ENCODE data around the gene CDH4. TPM values are rescaled to one million over a fixed set of nuclear protein-coding genes. Genes with fewer than 3 reads are reported as not detected.
"Not testable (repeated sequence)": the region's sequence is repeated elsewhere in the genome, so short reads cannot be mapped to it uniquely, and the experiment has no call there.

CDH4 gene
- total RNA-seq, 1 experiment from 2014 or later: not detected

- Histone ChIP-seq H3K27me3 (ENCODE audit: low read length) (no peaks in the 10 kb centered on the region), H3K4me1 (ENCODE audit: low read length) (no peaks in the 10 kb centered on the region), H3K9me3 (ENCODE audit: low read length) (no peaks in the 10 kb centered on the region), H3K4me2 (ENCODE audit: low read depth, low read length, poor library complexity, severe bottlenecking) (no peak overlapping the region), H4K20me1 (ENCODE audit: insufficient read depth, low read depth, low read length) (no peaks in the 10 kb centered on the region), H3K9me2 (replicated peaks; ENCODE audit: insufficient read depth, low read length) (no peaks in the 10 kb centered on the region), H3K4me3 (ENCODE audit: low read length) (no peak overlapping the region), H3K9ac (ENCODE audit: low read length) (no peak overlapping the region), H3K27ac (ENCODE audit: low read length) (no peak overlapping the region), H2AFZ (ENCODE audit: low read length) (no peak overlapping the region), H3K36me3 (ENCODE audit: insufficient read depth, low read length) (no peaks in the 10 kb centered on the region), H3K79me2 (ENCODE audit: low read length) (no peaks in the 10 kb centered on the region)
- DNase-seq: no peak
These were observed 687.0 kb downstream of the CDH4 start for GRCh38 chr20:61938839-61939690.

- Histone ChIP-seq H3K9me2 (replicated peaks; ENCODE audit: insufficient read depth, low read length) (no peaks in the 10 kb centered on the region), H3K36me3 (ENCODE audit: insufficient read depth, low read length) (no peaks in the 10 kb centered on the region), H3K79me2 (ENCODE audit: low read length) (no peaks in the 10 kb centered on the region), H3K4me2 (ENCODE audit: low read depth, low read length, poor library complexity, severe bottlenecking) (no peak overlapping the region), H3K27ac (ENCODE audit: low read length) (no peak overlapping the region), H2AFZ (ENCODE audit: low read length) (no peak overlapping the region), H3K27me3 (ENCODE audit: low read length) (no peaks in the 10 kb centered on the region), H3K9me3 (ENCODE audit: low read length) (no peaks in the 10 kb centered on the region), H3K9ac (ENCODE audit: low read length) (no peak overlapping the region), H3K4me3 (ENCODE audit: low read length) (no peak overlapping the region), H3K4me1 (ENCODE audit: low read length) (no peaks in the 10 kb centered on the region), H4K20me1 (ENCODE audit: insufficient read depth, low read depth, low read length) (no peaks in the 10 kb centered on the region)
- DNase-seq: no peak
These were observed 687.8 kb downstream of the CDH4 start for GRCh38 chr20:61939691-61940360.

- Histone ChIP-seq H3K9me3 (ENCODE audit: low read length) (no peaks in the 10 kb centered on the region), H3K9me2 (replicated peaks; ENCODE audit: insufficient read depth, low read length) (no peaks in the 10 kb centered on the region), H3K36me3 (ENCODE audit: insufficient read depth, low read length) (no peaks in the 10 kb centered on the region), H3K4me2 (ENCODE audit: low read depth, low read length, poor library complexity, severe bottlenecking) (no peak overlapping the region), H2AFZ (ENCODE audit: low read length) (no peak overlapping the region), H3K4me3 (ENCODE audit: low read length) (no peak overlapping the region), H3K27me3 (ENCODE audit: low read length) (no peaks in the 10 kb centered on the region), H3K79me2 (ENCODE audit: low read length) (no peaks in the 10 kb centered on the region), H3K27ac (ENCODE audit: low read length) (no peak overlapping the region), H3K9ac (ENCODE audit: low read length) (no peak overlapping the region), H3K4me1 (ENCODE audit: low read length) (no peaks in the 10 kb centered on the region), H4K20me1 (ENCODE audit: insufficient read depth, low read depth, low read length) (no peaks in the 10 kb centered on the region)
- DNase-seq: no peak
These were observed 688.4 kb downstream of the CDH4 start for GRCh38 chr20:61940491-61940890.

GRCh38 chr20:61940976-61941720 lies 689.1 kb downstream of the CDH4 start:
- Histone ChIP-seq H3K79me2 (ENCODE audit: low read length) (no peaks in the 10 kb centered on the region), H3K4me2 (ENCODE audit: low read depth, low read length, poor library complexity, severe bottlenecking) (no peak overlapping the region), H3K9me3 (ENCODE audit: low read length) (no peaks in the 10 kb centered on the region), H3K27ac (ENCODE audit: low read length) (no peak overlapping the region), H3K36me3 (ENCODE audit: insufficient read depth, low read length) (no peaks in the 10 kb centered on the region), H3K4me3 (ENCODE audit: low read length) (no peak overlapping the region), H3K4me1 (ENCODE audit: low read length) (no peaks in the 10 kb centered on the region), H4K20me1 (ENCODE audit: insufficient read depth, low read depth, low read length) (no peaks in the 10 kb centered on the region), H3K9me2 (replicated peaks; ENCODE audit: insufficient read depth, low read length) (no peaks in the 10 kb centered on the region), H3K9ac (ENCODE audit: low read length) (no peak overlapping the region), H2AFZ (ENCODE audit: low read length) (no peak overlapping the region), H3K27me3 (ENCODE audit: low read length) (no peaks in the 10 kb centered on the region)
- DNase-seq: no peak

GRCh38 chr20:61941721-61942405 lies 689.8 kb downstream of the CDH4 start:
- no peak for DNase-seq
- no peaks in the 10 kb centered on the region for H3K4me1 ChIP-seq (ENCODE audit: low read length)
- H3K27me3 ChIP-seq (ENCODE audit: low read length): no peaks in the 10 kb centered on the region
- H3K9ac ChIP-seq (ENCODE audit: low read length): no peak overlapping the region
- H3K36me3 ChIP-seq (ENCODE audit: insufficient read depth, low read length): no peaks in the 10 kb centered on the region
- no peak overlapping the region for H3K27ac ChIP-seq (ENCODE audit: low read length)
- H4K20me1 ChIP-seq (ENCODE audit: insufficient read depth, low read depth, low read length): no peaks in the 10 kb centered on the region
- no peaks in the 10 kb centered on the region for H3K9me2 ChIP-seq (replicated peaks; ENCODE audit: insufficient read depth, low read length)
- no peak overlapping the region for H3K4me3 ChIP-seq (ENCODE audit: low read length)
- no peak overlapping the region for H2AFZ ChIP-seq (ENCODE audit: low read length)
- H3K4me2 ChIP-seq (ENCODE audit: low read depth, low read length, poor library complexity, severe bottlenecking): no peak overlapping the region
- H3K9me3 ChIP-seq (ENCODE audit: low read length): no peaks in the 10 kb centered on the region
- no peaks in the 10 kb centered on the region for H3K79me2 ChIP-seq (ENCODE audit: low read length)

GRCh38 chr20:61942526-61942925 lies 690.5 kb downstream of the CDH4 start:
- no peaks in the 10 kb centered on the region for H4K20me1 ChIP-seq (ENCODE audit: insufficient read depth, low read depth, low read length)
- no peak for DNase-seq

GRCh38 chr20:61944967-61945366 lies 692.9 kb downstream of the CDH4 start:
- not testable (repeated sequence) for H3K4me2 ChIP-seq (ENCODE audit: low read depth, low read length, poor library complexity, severe bottlenecking); H3K79me2 ChIP-seq (ENCODE audit: low read length); H3K27ac ChIP-seq (ENCODE audit: low read length); H3K9ac ChIP-seq (ENCODE audit: low read length); H3K9me2 ChIP-seq (replicated peaks; ENCODE audit: insufficient read depth, low read length); H3K36me3 ChIP-seq (ENCODE audit: insufficient read depth, low read length); H4K20me1 ChIP-seq (ENCODE audit: insufficient read depth, low read depth, low read length); H3K27me3 ChIP-seq (ENCODE audit: low read length); H3K4me1 ChIP-seq (ENCODE audit: low read length); DNase-seq; H3K4me3 ChIP-seq (ENCODE audit: low read length); H2AFZ ChIP-seq (ENCODE audit: low read length); H3K9me3 ChIP-seq (ENCODE audit: low read length)

More at GRCh38 chr20:61942526-61942925, 690.5 kb downstream of the CDH4 start:
- no peaks in the 10 kb centered on the region for H3K36me3 ChIP-seq (ENCODE audit: insufficient read depth, low read length)
- no peak overlapping the region for H3K9ac ChIP-seq (ENCODE audit: low read length)
- H2AFZ ChIP-seq (ENCODE audit: low read length): no peak overlapping the region
- H3K79me2 ChIP-seq (ENCODE audit: low read length): no peaks in the 10 kb centered on the region
- H3K27ac ChIP-seq (ENCODE audit: low read length): no peak overlapping the region
- no peaks in the 10 kb centered on the region for H3K27me3 ChIP-seq (ENCODE audit: low read length)
- no peaks in the 10 kb centered on the region for H3K9me2 ChIP-seq (replicated peaks; ENCODE audit: insufficient read depth, low read length)
- H3K9me3 ChIP-seq (ENCODE audit: low read length): no peaks in the 10 kb centered on the region
- H3K4me2 ChIP-seq (ENCODE audit: low read depth, low read length, poor library complexity, severe bottlenecking): no peak overlapping the region
- H3K4me3 ChIP-seq (ENCODE audit: low read length): no peak overlapping the region
- H3K4me1 ChIP-seq (ENCODE audit: low read length): no peaks in the 10 kb centered on the region

- not testable (repeated sequence) for H3K4me1 ChIP-seq (ENCODE audit: low read length); DNase-seq; H2AFZ ChIP-seq (ENCODE audit: low read length); H3K79me2 ChIP-seq (ENCODE audit: low read length); H4K20me1 ChIP-seq (ENCODE audit: insufficient read depth, low read depth, low read length); H3K9ac ChIP-seq (ENCODE audit: low read length); H3K4me2 ChIP-seq (ENCODE audit: low read depth, low read length, poor library complexity, severe bottlenecking); H3K9me3 ChIP-seq (ENCODE audit: low read length); H3K36me3 ChIP-seq (ENCODE audit: insufficient read depth, low read length); H3K27ac ChIP-seq (ENCODE audit: low read length); H3K27me3 ChIP-seq (ENCODE audit: low read length); H3K9me2 ChIP-seq (replicated peaks; ENCODE audit: insufficient read depth, low read length); H3K4me3 ChIP-seq (ENCODE audit: low read length)
These were observed 693.4 kb downstream of the CDH4 start for GRCh38 chr20:61945495-61945894.

Measured in Karpas-422 (cell line).